Fibroblast of lung (primary cell): ENCODE results near the gene DPEP1. TPM values are rescaled to one million over a fixed set of nuclear protein-coding genes. Genes with fewer than 3 reads are reported as not detected.
"Not testable (repeated sequence)": the region's sequence is repeated elsewhere in the genome, so short reads cannot be mapped to it uniquely, and the experiment has no call there.

Experiments
- DNase-seq, 2 donors: peaks; one replicate each; pipeline versions ENCODE4 v3.0.0 to v3.0.0-alpha.2; 2010; ENCODE audit warnings: low read depth in 2 of 2
- H2AFZ ChIP-seq: 2 replicates; pipeline ENCODE4 v1.5.1; 2012; ENCODE audit warnings: low read length, control low read depth, inconsistent platforms
- H3K27ac ChIP-seq: 2 replicates; pipeline ENCODE4 v1.5.1; 2011; ENCODE audit warnings: low read length, control low read depth; ENCODE audit not compliant: insufficient read depth
- H3K27me3 ChIP-seq: 2 replicates; pipeline ENCODE4 v1.5.1; 2011; ENCODE audit warnings: mild to moderate bottlenecking, low read length; ENCODE audit not compliant: control insufficient read depth, insufficient read depth
- H3K36me3 ChIP-seq: 2 replicates; pipeline ENCODE4 v1.5.1; 2011; ENCODE audit warnings: low read length; ENCODE audit not compliant: control insufficient read depth, insufficient read depth
- H3K4me1 ChIP-seq: 2 replicates; pipeline ENCODE4 v1.5.1; 2011; ENCODE audit warnings: low read length; ENCODE audit not compliant: control insufficient read depth, insufficient read depth; ENCODE audit errors: extremely low read depth
- H3K4me2 ChIP-seq: 2 replicates; pipeline ENCODE4 v1.5.1; 2011; ENCODE audit warnings: low read length, control low read depth; ENCODE audit not compliant: insufficient read depth; ENCODE audit errors: extremely low read depth
- H3K4me3 ChIP-seq, 4 experiments: fragments of 200-600 bp in 1 of 4; sonication (generic) in 1 of 4; replicated peaks in 1 of 4; 2 replicates each; pipeline ENCODE4 v1.5.1; 2011 to 2016; ENCODE audit warnings: low read length in 4 of 4, low read depth in 3 of 4, mild to moderate bottlenecking in 3 of 4, control low read depth in 2 of 4, inconsistent platforms in 1 of 4, mixed read lengths in 1 of 4; ENCODE audit not compliant: insufficient read depth in 1 of 4; ENCODE audit errors: control extremely low read depth in 1 of 4
- H3K79me2 ChIP-seq: 2 replicates; pipeline ENCODE4 v1.5.1; 2012; ENCODE audit warnings: mild to moderate bottlenecking, low read length, inconsistent platforms; ENCODE audit not compliant: control insufficient read depth, insufficient read depth
- H3K9ac ChIP-seq: 2 replicates; pipeline ENCODE4 v1.5.1; 2011; ENCODE audit warnings: mild to moderate bottlenecking, low read length, control low read depth; ENCODE audit not compliant: insufficient read depth
- H3K9me3 ChIP-seq: 2 replicates; pipeline ENCODE4 v1.5.1; 2012; ENCODE audit warnings: low read depth, low read length; ENCODE audit not compliant: control insufficient read depth, insufficient read depth
- H4K20me1 ChIP-seq: 2 replicates; pipeline ENCODE4 v1.5.1; 2011; ENCODE audit warnings: low read length; ENCODE audit not compliant: control insufficient read depth, insufficient read depth; ENCODE audit errors: extremely low read depth
- EZH2 ChIP-seq: IDR thresholded peaks from 2 replicates; pipeline ENCODE4 v1.5.1; 2012; ENCODE audit warnings: low read length, control low read depth, mild to moderate bottlenecking; ENCODE audit errors: missing control alignments
- polyA plus RNA-seq, 2 donors: library from polyadenylated mRNA; depleted of rRNA in 1 of 2; stranded (reverse) in 1 of 2; unstranded in 1 of 2; fragments of >200 nt; gene quantifications; 2 replicates each; pipeline ENCODE4 v1.2.1, GENCODE V29; 2011 to 2012; ENCODE audit warnings: missing spikeins in 1 of 2
- total RNA-seq: library from RNA; depleted of rRNA; stranded (reverse); fragments of >200 nt; gene quantifications from 2 replicates; pipeline ENCODE4 v1.2.1, GENCODE V29; 2014
- TF ChIP-seq, protein P1 (sequence below), 2 donors: IDR thresholded peaks in 1 of 2; conservative IDR thresholded peaks in 1 of 2; 1 replicate in 1 of 2; 2 replicates in 1 of 2; pipeline ENCODE4 v1.5.1; 2011 to 2012; ENCODE audit warnings: low read length in 2 of 2, control low read depth in 1 of 2, inconsistent platforms in 1 of 2, low read depth in 1 of 2, mild to moderate bottlenecking in 1 of 2

The DPEP1 gene
- total and polyA plus RNA-seq, 2 donors (not counting 1 experiment from before 2014, with no cell fraction given), result 0.17 TPM; not detected in 1

DNA sequence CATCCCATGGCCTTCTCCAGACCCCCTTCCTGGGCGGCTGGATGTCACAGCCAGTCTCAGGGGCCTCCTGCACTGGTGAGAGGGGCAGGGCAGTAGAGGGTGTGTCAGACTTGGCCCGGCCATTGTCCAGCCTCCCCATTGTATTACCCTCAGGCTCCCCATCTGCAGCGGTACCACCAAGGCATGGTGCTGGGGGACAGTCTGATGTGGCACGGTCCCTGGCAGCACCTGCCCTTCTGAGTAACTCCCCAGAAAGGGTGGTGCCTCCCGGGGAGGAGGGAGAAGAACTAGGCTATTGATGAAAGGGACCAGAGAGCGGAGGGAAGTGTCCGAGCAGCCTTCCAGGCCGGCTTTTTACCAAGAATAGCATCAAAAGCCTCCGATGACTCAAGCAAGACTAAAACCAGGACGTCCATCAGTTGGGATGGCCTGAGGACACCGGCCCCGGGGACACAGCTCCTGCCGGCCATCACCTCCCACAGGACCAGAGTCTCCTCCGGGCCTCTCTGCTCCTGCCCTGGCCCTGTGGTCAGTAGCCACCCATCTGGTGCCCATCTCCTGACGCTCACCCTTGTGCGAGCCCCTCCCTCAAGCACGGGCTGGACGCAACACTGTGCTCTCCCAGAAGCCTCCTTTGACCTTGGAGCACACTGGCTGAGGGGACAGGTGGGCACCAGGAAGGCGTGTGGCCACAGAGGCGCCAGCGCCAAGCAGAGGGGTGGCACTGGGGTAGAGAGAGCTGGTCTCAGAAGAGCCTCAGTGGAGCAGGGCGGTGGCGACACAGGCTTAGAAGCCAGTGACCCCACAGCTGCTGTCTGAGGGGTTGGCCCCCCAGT, 43.7 kb upstream of the DPEP1 start:
- no peaks in the 10 kb centered on the region for H4K20me1 ChIP-seq
- H3K27ac ChIP-seq, result no peak overlapping the region
- H3K9me3 ChIP-seq, result no peaks in the 10 kb centered on the region
- H3K9ac ChIP-seq, result no peak overlapping the region
- H3K79me2 ChIP-seq, result no peaks in the 10 kb centered on the region
- TF ChIP-seq, protein P1, sequence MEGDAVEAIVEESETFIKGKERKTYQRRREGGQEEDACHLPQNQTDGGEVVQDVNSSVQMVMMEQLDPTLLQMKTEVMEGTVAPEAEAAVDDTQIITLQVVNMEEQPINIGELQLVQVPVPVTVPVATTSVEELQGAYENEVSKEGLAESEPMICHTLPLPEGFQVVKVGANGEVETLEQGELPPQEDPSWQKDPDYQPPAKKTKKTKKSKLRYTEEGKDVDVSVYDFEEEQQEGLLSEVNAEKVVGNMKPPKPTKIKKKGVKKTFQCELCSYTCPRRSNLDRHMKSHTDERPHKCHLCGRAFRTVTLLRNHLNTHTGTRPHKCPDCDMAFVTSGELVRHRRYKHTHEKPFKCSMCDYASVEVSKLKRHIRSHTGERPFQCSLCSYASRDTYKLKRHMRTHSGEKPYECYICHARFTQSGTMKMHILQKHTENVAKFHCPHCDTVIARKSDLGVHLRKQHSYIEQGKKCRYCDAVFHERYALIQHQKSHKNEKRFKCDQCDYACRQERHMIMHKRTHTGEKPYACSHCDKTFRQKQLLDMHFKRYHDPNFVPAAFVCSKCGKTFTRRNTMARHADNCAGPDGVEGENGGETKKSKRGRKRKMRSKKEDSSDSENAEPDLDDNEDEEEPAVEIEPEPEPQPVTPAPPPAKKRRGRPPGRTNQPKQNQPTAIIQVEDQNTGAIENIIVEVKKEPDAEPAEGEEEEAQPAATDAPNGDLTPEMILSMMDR (conservative IDR thresholded peaks at IDR 0.05 in 1 of 2, IDR thresholded peaks at IDR 0.05 in 1 of 2; ENCODE audit: low read depth in 1 of 2, low read length in 2 of 2), result no peak
- no peak for TF ChIP-seq EZH2
- no peak overlapping the region for H2AFZ ChIP-seq
- no peak for DNase-seq
- H3K27me3 ChIP-seq, result no peaks in the 10 kb centered on the region
- H3K4me2 ChIP-seq, result no peak overlapping the region
- H3K36me3 ChIP-seq, result peaks cover 1% of the 10 kb centered on the region
- peaks cover 15% of the 10 kb centered on the region for H3K4me1 ChIP-seq
- H3K4me3 ChIP-seq, result no peak overlapping the region

DNA sequence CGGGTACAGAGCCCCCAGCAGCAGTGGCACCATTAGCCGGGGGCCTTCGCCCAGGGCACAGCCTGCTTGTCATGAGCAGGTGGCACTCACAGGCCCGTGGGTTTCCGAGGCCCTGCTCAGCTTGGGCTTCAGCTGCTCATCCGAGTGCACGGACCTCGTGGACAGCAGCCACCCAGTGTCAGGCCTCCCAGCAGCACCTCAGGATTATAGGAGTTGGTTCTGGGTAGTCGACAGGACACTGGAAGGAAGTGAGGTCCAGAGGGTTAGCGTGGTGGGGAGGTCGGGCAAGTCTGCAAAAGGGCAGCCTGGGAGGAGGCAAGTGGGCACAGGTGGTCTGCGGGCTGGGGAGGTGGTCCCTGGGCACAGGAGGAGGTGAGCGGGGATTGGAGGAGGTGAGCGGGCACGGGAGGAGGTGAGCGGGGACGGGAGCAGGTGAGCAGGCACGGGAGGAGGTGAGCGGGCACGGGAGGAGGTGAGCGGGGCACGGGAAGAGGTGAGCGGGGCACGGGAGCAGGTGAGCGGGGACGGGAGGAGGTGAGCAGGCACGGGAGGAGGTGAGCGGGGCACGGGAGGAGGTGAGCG, 43.0 kb upstream of the DPEP1 start:
- Histone ChIP-seq H3K4me1 (peaks cover 9% of the 10 kb centered on the region), H3K9ac (no peak overlapping the region), H3K4me2 (no peak overlapping the region), H4K20me1 (no peaks in the 10 kb centered on the region), H3K36me3 (no peaks in the 10 kb centered on the region), H3K4me3 (no peak overlapping the region), H3K27me3 (no peaks in the 10 kb centered on the region), H3K9me3 (no peaks in the 10 kb centered on the region), H3K27ac (no peak overlapping the region), H2AFZ (no peak overlapping the region), H3K79me2 (no peaks in the 10 kb centered on the region)
- DNase-seq, result no peak
- TF ChIP-seq, protein P1 (conservative IDR thresholded peaks at IDR 0.05 in 1 of 2, IDR thresholded peaks at IDR 0.05 in 1 of 2; ENCODE audit: low read depth in 1 of 2, low read length in 2 of 2), result no peak
- no peak for TF ChIP-seq EZH2

DNA sequence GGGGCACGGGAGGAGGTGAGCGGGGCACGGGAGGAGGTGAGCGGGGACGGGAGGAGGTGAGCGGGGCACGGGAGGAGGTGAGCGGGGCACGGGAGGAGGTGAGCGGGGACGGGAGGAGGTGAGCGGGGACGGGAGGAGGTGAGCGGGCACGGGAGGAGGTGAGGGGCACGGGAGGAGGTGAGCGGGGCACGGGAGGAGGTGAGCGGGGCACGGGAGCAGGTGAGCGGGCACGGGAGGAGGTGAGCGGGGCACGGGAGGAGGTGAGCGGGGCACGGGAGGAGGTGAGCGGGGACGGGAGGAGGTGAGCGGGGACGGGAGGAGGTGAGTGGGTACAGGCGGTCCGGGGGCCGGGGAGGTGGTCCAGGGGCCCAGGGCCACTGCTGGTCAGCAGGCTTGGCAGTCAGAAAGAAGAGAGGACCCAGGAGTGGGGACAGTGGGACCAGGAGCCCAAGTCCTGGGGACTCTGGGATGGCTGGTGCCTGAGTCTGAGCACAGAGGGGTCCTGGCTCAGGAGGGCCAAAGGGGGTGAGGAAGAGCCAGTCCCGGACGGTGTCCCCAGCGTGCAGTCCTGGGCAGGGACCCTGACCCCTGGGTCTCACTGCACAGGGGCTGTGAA, 42.4 kb upstream of the DPEP1 start:
- DNase-seq, H3K4me2 ChIP-seq, H3K4me1 ChIP-seq, H2AFZ ChIP-seq, H4K20me1 ChIP-seq, H3K27me3 ChIP-seq, H3K9me3 ChIP-seq, H3K4me3 ChIP-seq, H3K9ac ChIP-seq, H3K79me2 ChIP-seq, H3K27ac ChIP-seq, H3K36me3 ChIP-seq: not testable (repeated sequence)
